Erythroblast (primary cell): ENCODE measurements around the gene EID1.

Experiments used
- GATA1 ChIP-seq: IDR thresholded peaks from 2 replicates; pipeline ENCODE4 v1.6.1; 2011; ENCODE audit warnings: low read depth, mild to moderate bottlenecking, control low read depth, low read length, moderate library complexity
- POLR2A ChIP-seq: IDR thresholded peaks from 2 replicates; pipeline ENCODE4 v1.6.1; 2011; ENCODE audit warnings: mild to moderate bottlenecking, low read length

DNA sequence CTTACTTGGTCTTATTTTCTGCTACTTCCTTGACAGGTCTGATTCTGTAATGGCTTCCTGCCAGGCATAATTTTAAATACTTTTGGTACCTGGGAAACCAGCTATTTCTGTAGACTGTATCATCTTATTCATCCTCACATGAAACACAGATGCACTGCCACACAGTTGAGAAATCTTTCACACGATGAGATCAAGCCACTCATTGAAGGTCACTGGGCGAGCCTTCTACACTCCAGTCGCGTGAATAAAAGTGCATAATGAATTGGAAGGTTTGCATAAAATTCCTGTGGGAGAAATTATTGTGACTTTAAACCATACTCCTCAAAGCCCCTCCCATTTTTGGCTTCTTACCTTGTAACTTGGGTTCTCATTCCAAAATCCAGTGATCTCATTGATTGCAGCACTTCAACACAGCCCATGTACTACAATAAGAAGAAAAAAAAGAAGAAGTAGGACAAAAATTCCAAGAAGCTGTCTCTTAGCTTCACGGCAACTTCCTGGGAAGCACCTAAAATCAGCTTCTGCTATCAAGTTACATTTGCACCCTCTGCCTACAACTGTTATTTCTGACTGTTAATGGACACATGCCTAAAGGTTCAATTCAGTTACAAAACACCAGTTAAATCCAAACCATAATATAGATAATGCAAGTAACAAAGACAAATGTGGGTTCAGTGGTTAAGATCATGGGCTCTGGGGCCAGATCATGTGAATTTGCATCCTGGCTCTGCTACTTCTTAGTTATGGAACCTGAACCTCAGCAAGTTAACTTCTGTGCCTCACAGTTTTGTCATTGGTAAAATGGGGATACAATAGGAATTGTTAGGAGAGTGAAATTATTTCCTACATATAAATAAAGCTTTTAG lies 46.8 kb downstream of the EID1 start:
- TF ChIP-seq POLR2A (no peak), GATA1 (no peak)
